GM12874 (cell line): ENCODE results near the gene HLX.

ENCODE experiments used
- CTCF ChIP-seq: IDR thresholded peaks from 2 replicates; pipeline ENCODE4 v1.5.1; 2011; ENCODE audit warnings: low read depth, mild to moderate bottlenecking, control low read depth, low read length, moderate library complexity; ENCODE audit not compliant: insufficient read depth

The HLX gene, protein sequence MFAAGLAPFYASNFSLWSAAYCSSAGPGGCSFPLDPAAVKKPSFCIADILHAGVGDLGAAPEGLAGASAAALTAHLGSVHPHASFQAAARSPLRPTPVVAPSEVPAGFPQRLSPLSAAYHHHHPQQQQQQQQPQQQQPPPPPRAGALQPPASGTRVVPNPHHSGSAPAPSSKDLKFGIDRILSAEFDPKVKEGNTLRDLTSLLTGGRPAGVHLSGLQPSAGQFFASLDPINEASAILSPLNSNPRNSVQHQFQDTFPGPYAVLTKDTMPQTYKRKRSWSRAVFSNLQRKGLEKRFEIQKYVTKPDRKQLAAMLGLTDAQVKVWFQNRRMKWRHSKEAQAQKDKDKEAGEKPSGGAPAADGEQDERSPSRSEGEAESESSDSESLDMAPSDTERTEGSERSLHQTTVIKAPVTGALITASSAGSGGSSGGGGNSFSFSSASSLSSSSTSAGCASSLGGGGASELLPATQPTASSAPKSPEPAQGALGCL

DNA sequence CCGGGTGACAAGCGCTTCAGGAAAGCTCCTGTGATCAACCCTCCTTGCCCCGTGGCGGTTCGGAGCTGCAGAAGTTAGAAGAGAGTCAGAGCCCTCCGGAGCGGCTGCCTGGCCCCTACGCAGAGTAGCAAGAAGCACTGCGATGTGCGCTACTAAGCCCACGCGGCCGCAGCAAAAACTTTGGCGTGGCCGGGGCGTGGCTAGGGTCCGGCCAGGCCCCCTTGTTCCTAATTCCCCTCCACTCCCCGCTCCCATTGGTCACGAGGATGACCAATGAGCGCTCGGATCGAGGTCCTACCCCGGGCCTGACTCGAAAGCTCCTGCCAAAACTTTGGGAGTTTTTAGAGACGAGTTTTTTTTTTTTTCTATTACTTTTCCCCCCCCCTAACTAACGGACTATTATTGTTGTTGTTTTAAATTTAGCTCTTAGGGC is at the start of gene HLX:
HLX (plus strand) TSS at position 368 of the 433 bp plus-strand sequence. CDS start 415 bp downstream, outside the sequence.
- no peak for TF ChIP-seq CTCF

- TF ChIP-seq CTCF = no peak
Measured at GRCh38 chr1:220833436-220833835, 45.8 kb upstream of the HLX start.

DNA sequence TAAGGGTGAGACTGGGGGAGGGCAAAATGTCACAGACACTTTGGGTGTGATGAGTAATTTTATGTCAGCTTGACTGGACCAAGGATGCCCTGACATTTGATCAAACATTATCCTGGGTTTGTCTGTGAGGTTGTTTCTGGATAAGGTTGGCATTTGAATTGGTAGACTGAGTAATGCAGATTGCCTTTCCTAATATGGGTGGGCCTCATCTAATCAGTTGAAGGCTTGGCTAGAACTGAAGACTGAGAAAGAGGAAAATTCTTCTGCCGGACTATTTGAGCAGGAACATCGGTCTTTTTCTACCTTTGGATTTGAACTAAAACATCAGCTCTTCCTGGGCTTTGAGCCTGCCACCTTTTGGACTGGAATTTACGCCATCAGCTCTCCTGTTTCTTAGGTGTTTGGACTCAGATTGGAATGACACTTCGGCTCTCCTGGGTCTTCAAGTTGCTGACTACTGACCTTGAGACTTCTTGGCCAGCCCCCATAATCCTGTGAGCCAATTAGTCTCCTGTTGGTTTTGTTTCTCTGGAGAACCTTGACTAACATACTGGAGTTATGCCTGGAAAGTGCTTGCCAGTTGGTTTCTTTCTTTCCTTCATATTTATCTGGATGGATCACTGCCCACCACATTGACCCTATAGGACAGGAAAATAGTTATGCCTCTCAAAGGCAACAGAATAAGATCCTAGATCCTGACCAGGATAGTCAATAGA is 44.9 kb upstream of the HLX start:
- TF ChIP-seq CTCF = no peak

GRCh38 chr1:220838578-220838977 is 40.7 kb upstream of the HLX start:
- no peak for TF ChIP-seq CTCF

GRCh38 chr1:220839474-220839873 is 39.8 kb upstream of the HLX start:
- TF ChIP-seq CTCF = no peak

DNA sequence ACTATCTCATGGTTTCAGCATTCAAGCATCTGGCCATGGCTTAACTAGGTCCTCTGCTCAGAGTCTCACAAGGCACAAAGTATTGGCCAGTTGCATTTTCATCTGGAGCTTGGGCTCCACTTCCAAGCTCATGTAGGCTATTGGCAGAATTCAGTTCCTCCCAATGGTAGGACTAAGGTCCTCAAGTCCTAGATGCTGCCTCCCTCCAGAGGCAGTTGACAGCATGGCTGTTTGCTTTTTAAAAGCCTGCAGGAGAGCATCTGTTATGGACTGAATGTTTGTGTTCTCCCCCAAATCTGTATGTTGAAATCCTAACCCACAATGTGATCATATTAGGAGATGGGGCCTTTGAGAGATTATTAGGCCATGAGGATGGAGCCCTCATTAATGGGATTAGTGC is 38.0 kb upstream of the HLX start:
- TF ChIP-seq CTCF = no peak

DNA sequence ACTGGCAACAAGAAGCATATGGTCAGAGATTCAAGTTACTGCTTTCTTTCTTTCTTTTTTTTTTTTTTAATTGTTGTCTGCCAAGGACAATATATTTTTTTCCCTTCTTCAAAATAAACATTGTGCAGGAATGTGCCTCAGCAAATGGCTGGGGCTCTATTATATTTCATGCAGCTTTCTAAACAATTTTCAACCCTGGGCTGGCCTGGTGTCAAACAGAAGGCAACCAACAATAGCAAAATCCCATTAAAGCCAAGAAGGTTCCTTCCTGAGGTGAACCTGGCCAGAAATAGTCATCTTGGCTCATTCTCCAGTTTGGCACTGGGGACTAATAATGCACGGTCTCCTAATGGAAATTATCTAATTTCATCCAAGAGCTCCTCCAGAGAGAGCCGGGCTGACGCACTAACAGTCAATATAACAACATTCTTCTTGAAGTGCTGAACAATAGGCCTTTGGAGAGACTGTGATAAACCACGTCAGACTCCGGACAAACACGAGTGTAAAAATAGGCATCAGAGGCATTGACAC is 35.7 kb upstream of the HLX start:
- TF ChIP-seq CTCF = no peak
